NCI-H226 (cell line): ENCODE measurements around the gene USP9X.
"Not testable (repeated sequence)": the region's sequence is repeated elsewhere in the genome, so short reads cannot be mapped to it uniquely, and the experiment has no call there.

Experiments
- DNase-seq: peaks from one replicate; pipeline ENCODE4 v3.0.0-alpha.2; 2015

USP9X gene, protein sequence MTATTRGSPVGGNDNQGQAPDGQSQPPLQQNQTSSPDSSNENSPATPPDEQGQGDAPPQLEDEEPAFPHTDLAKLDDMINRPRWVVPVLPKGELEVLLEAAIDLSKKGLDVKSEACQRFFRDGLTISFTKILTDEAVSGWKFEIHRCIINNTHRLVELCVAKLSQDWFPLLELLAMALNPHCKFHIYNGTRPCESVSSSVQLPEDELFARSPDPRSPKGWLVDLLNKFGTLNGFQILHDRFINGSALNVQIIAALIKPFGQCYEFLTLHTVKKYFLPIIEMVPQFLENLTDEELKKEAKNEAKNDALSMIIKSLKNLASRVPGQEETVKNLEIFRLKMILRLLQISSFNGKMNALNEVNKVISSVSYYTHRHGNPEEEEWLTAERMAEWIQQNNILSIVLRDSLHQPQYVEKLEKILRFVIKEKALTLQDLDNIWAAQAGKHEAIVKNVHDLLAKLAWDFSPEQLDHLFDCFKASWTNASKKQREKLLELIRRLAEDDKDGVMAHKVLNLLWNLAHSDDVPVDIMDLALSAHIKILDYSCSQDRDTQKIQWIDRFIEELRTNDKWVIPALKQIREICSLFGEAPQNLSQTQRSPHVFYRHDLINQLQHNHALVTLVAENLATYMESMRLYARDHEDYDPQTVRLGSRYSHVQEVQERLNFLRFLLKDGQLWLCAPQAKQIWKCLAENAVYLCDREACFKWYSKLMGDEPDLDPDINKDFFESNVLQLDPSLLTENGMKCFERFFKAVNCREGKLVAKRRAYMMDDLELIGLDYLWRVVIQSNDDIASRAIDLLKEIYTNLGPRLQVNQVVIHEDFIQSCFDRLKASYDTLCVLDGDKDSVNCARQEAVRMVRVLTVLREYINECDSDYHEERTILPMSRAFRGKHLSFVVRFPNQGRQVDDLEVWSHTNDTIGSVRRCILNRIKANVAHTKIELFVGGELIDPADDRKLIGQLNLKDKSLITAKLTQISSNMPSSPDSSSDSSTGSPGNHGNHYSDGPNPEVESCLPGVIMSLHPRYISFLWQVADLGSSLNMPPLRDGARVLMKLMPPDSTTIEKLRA (N-terminal part only)

DNA sequence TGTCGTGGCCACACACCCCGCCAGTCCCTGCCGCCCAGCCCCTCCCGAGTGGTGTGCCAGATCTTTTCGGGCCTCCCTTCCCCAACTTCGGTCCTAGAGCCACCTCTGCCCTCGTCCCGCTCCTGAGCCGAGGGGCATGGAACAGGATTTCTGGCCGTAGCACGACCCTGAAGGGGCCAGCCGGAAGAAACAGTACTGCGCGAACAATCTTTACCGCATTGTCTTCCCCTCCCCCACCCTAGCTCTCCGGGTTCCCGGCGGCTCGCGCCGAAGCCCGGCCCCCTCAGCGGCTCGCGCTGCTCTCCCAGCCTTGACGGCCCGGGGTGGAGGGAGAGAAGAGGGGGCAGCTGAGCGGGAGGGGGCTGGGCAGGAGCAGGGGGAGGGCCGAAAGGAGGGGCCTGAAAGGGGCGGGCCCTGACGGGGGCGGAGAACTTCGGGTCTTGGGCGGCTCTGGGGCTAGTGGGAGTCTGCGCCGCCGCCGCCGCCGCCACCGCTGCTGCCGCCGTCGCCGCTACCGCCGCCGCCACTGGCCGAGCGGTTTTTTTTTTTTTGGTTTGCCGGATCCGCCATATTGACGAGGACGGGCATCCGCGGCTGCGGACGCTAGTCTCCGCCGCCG is at the start of gene USP9X:
TSS of gene USP9X (plus strand) at position 553 of the 619 bp plus-strand sequence. CDS start 38,184 bp downstream, outside the sequence.
- DNase-seq = peak; percentile 72

DNA sequence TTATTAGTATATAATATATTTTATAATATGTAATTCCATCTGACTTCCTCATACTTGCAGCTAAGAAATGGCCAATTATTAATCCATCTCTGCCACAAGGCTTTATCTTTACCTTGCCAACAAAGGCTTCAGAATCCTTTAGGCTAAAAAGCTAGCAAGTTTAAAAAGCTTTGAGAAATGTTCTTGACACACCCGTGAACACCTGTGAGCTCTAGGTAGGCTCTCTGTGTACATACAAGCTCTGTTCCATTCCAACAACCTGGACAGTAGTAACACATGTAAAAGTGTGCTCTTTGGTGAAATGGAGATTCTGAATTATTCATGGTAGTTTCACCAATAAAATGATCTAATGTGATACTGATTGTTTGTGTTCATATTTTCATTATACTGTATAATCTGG is 49.7 kb upstream of the USP9X start:
- DNase-seq = no peak

DNA sequence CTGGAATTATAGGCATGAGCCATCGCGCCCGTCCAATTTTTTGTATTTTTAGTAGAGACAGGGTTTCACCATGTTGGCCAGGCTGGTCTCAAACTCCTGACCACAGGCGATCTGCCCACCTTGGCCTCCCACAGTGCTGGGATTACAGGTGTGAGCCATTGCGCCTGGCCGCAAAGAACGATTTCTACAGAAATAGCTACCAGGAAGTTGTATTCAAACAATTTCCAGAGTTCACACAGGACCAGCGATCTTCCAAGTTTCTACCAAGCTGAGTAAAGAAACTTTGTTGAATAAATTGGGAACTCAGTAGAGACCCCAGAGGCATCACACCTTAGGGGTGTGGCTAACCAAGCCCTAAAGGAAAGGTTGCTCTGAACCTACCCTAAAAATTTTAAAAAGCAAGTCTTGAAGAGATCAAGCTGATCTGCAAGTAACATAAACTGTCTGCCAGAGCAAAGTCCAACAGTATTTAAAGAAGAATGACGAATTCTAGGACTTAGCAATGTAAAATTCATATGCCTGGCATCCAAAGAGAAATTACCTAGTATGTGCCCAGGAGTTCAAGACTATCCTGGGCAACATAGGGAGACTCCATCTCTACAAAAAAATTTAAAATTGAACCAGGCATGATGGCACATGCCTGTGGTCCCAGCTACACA is 48.4 kb upstream of the USP9X start:
- no peak for DNase-seq

DNA sequence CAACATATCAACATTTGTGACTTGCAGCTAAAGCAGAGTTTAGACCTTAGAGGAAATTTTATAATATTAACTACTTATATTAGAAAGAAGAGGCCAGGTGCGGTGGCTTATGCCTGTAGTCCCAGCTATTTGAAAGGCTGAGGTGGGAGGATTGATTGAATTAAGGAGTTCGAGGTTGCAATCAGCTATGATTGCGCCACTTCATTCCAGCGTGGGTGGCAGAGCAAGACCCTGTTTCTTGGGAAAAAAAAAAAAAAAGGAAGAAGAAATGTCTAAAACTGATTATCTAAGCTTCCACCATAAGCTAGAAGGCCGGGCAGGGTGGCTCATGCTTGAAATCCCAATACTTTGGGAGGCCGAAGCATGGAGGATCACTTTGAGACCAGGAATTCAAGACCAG is 42.0 kb upstream of the USP9X start:
- no peak for DNase-seq

DNA sequence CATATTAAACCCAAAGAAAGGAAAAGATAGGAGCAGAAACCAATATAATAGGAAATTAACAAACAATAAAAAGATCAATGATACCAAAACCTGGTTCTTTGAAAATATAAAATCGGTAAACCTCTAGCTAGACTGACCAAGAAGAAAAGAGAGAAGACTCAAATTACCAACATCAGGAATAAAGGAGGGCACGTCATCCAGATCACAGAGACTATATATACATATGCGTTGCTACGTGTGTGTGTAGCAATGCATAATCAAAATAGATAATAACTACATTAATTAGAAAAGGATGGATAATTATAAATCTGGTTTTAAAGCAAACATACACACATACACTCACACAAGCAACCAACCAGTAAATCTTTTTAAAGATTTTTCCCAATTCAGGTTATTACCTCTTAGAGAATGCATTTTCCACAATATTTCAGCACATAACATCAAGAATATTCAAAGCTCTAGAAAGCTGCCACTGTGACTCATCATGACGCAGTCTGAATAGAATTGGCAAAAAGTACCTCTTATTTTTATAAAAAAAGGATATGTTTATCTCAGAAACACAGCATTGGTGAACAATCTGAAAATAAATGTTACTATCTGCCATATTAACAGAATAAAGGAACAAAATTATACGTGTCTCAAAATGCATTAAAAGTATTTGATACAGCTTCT is 41.4 kb upstream of the USP9X start:
- DNase-seq = peak; percentile 25

DNA sequence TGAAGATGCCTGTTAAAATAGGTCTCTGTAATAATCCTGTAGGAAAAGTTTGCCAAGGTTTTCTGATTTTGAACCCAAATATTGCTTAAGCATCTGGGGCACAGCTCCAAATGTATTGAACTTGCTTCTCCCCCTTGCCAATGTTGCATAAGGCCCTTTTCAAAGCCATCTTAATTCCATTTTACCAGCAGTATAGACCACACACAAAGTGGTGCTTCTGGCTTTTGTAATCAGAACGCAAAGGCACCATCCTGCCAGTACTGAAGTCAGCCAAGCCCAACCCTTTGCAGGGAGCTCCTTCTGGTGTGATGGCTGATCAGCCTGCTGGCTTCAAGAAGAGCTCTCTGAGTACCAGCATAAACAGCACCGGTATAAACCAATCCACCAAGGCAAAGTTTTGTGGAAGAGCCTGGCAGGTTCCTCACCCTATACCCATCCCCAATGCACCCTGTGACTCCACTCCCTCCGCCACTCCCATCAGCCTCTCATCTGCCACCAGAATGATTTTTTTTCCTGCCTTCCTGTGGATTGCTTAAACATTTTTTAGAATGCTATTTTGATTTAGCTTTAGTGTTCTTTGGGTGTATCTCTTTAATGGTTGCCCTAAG is 39.2 kb upstream of the USP9X start:
- DNase-seq = no peak

DNA sequence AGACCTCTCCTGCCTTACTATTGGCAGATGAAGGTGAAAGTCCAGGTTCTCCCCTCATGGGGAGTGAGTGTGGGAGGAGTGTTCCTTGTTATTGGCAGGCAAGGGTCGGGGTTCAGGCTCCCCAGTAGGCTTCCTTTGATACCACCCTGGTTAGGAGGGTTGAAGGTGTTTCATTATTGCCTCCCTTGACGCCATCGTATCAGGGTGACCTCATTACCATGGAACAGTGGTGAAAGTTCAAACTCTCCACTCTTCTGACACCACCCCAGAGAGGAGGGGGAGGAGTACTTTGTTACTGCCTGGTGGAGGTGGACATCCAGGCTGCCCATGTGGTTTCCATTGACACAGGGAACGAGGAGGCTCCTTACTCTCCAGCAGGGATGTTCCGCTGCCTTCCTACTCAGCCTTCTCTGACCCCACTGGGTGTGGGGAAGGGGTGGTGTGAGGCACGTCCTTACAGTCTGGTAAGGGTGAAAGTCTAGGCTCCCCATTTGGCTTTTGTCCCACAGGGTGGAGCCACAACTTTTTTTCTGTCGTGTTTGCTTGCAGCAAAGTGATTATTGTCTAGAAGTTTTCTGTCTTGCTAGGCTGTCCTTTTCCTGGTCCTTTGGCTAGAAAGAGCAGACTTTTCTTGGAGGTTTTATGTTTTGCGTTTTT is 37.2 kb upstream of the USP9X start:
- DNase-seq = no peak

DNA sequence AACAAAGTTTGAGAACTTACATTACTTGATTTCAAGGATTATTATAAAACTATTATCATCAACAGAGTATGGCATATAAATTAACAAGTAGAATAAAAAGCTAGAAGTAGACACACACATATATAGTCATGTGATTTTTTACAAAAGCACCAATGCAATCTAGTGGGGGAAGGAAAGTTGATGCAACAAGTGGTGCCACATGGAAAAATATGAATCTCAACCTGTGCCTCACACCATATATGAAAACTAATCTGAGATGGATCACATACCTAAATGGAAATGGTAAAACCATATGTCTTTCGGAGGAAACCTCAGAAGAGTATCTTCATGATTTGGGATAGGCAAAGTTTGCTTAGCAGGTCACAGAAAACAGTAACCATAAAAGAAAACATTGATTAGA is 34.9 kb upstream of the USP9X start:
- DNase-seq = no peak

DNA sequence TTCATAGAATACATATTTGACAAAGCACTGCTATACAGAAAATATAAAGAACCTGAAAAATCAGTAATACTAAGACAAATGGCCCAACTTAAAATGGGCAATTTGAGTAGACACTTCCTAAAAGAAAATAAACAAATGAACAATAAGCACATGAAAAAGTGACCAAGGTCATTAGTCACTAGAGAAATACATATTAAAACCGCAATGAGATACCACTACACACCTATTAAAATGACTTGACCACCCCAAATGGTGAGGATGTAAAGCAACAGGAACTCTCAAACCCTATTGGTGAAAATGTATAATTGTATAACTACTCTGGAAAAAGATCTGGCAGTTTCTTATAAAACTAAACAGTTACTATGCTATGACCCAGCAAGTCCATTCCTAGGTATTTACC is 34.0 kb upstream of the USP9X start:
- no peak for DNase-seq

DNA sequence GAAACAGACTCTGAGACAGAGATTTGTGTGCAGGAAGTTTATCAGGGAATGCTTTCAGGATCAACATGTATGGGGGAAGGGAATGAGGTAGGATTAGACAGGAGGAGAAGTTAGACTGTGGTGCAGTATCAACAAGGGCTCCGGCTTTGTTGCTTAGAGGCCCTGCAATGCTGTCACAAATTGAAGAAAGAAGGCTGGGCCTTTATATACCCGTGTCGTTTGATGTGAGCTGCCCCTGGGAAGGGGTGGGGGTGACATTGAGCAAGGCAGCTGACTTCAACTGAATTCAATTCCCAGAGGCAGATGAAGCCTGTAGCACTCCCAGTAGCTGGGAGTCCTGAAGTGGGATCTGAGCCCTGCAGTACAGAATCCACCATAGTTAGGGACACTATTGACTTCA is 29.5 kb upstream of the USP9X start:
- no peak for DNase-seq

DNA sequence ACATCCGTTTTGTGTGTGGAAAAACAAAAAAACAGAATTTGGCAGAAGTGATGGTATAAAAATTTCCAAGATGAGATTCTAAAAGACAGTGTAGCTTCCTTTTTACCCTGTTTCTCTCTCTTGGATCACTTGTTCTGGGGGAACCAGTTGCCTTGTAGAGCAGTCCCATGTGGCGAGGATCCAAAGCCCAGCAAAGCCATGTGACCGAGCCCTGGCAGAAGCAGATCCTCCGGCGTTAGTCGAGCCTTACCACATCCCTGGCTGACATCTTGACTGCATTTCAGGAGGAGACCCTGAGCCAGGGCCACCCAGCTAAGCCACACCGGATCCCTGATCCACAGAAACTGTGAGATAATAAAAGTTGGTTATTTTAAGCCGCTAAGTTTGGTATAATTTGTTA is 22.0 kb upstream of the USP9X start:
- DNase-seq = not testable (repeated sequence)

DNA sequence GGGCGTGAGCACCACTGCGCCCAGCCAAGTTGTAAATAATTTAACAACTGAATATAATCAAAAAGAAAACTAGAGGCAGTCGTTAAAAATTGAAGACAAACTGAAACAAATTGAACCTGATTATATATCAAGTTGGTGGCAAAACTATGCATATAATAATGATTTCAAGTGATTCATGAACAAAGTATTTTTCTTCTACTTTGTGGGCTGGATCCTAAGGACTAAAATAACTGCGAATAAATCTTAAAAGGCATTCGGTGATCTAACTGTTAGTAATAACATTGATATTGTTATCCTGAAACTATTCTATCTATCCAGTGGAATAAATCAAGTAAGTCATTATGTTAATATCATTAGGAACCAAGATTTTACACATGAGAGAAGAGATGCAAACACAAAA is 21.2 kb upstream of the USP9X start:
- no peak for DNase-seq

DNA sequence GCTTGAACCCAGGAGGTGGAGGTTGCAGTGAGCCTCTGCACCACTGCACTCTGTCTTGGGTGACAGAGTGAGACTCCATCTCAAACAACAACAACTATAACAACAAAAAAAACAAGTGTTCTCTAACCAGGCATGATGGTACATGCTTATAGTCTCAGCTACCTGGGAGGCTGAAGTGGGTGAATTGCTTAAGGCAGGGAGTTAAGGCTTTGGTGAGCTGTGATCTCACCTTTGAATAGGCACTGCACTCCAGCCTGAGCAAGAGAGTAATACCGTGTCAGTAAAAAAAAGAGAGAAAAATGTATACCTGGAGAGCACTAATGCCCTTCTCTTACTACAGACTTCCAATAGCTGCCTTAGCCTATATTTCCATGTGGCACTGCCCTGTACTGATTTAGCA is 18.9 kb upstream of the USP9X start:
- no peak for DNase-seq

DNA sequence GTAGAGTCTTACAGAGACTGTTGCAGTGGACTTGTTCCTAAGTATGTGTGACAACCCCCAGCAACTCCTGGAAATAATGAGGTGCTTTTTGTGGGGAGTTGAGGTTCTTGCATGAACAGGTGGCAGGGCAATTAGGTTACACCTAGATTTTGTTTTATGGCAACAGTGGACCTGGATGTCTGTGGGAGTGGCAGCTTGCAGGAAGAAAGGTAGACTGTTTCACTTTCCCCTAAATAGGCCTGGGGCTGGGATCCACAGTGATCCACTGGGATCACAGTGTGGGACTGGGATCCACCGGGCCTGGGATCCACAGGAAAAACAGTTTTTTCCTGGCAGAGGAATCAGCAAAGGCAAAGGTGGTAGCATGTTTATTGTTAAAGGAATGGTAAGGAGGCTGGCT is 18.3 kb upstream of the USP9X start:
- no peak for DNase-seq

DNA sequence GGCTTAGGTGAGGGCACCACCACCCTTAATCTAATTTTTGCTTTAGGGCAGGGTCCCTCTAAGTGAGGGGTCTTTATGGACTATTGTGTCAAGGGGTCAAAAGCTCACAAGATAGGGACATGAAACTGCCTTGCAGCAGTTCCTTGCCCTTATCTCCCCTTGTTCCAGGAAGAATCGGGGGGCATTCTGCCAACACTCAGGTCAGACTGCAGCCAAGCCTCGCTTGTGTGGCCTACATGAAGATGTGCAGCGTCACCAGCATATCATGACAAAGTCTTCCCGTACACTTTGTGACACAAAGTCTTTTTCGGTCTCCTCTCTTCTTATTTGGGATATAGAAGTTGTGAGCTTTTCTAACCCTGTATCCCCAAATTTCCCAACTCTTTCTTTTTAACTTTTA is 17.5 kb upstream of the USP9X start:
- no peak for DNase-seq

DNA sequence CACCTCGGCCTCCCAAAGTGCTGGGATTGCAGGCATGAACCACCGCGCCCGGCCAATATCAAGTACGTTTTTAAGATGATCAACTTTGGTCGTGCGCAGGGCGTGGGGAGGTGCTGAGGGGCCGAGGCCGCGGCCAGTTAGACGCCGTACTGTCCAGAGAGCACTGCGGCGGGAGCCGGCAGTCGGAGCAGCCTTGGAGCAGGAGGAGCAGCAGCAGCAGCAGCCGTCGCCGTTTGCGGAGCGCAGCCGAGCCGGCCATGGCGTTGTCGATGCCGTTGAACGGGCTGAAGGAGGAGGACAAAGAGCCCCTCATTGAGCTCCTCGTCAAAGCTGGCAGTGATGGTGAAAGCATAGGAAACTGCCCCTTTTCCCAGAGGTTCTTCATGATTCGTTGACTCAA is 8.5 kb upstream of the USP9X start:
- DNase-seq = no peak

DNA sequence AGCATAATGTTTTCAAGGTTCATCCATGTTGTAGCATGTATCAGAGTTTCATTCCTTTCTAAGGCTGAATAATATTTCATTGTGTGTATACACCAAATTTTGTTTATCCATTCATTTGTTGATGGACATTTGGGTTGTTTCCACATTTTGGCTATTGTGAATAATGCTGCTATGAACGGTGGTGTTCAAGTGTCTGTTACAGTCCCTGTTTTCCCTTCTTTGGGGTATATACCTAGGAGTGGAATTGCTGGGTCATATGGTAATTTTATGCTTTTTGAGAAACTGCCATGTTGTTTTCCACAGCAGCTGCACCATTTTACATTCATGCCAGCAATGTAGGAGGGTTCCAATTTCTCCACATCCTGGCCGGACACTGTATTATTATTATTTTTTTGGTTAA is 3.4 kb upstream of the USP9X start:
- no peak for DNase-seq

DNA sequence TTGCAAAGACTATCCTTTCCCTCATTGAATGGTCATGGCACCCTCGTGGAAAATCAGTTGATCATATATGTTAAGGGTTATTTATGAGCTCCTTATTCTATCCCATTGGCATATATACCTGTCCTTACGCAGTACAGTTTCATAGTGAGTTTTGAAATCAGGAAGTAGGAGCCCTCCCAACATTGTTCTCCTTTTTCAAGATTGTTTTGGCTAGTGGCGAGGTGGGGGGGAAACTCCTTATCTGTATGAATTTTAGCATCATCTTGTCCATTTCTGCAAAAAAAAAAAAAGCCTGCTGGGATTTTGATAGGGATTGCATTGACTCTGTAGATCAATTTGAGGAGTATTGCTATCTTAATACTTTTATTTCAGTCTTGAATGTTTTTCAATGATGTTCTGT is 2.5 kb upstream of the USP9X start:
- DNase-seq = no peak

DNA sequence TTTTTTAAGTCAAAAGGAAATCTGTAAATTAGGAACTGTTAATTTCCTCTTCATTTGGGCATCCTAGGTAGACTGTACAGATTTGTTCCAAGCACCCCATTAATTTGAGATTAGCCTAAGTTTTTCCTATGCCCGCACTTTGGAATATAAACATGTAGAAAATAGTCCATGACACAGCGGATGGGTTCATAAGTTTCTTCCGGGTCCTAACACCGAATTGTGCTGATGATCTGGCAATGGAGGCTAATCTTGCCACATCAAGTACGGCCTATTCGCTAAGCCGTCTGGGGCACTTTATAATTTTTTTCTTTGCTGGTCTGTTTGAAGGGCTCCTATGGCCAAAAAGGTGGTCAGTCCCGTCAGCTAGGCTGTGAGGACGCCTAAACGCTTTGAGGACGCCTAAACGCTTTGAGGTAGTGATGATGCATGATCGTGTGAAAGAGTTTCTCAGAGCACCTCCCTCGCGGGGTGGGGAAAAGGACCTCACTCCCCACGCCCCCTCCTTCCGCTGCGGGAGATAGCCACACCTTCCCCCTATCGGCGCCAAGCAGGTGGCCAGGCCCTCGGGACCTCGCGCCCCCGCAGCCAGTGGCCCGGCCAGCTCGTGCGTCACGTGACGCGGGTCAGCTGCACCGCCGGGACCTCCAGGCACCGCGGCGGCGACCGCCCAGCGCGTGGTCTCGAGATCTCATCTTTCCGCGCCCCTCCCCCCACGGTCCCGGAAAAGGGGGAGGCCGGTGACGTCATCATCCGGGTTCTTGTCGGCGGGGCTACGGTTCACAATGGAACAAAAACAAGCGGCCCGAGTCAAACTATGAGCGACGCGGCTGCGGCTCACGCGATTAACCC is 977 bp upstream of the USP9X start:
- peak; percentile 87 for DNase-seq

DNA sequence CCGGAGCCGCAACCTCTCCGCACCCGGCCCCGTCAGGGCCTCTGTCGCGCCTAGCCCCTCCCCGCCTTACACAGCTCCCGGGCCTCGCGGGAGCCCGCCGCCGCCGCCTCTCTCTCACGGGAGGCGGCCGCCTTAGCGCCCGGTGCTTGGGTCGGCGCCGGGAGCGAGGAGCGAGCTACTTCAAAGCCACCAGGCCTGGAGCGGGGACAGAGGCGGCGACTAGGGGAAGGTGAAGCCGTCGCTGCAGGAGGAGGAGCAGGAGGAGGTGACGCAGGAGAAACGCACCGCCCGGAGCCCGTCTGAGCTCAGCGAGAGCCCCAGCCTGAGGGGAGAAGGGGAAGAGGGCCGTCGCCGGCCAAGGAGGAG is 250 bp downstream of the USP9X start:
- peak; percentile 26 for DNase-seq
